HG02678 (cell line): Measurements from ENCODE around the gene PLA2G3.
"Not testable (repeated sequence)": the region's sequence is repeated elsewhere in the genome, so short reads cannot be mapped to it uniquely, and the experiment has no call there.

Experiments
- ATAC-seq: cut with Tn5 transposase; IDR thresholded peaks from one replicate; pipeline ENCODE4 v1.9.1; 2021; ENCODE audit warnings: mild to moderate bottlenecking, moderate library complexity; ENCODE audit not compliant: unreplicated experiment

The PLA2G3 gene

DNA sequence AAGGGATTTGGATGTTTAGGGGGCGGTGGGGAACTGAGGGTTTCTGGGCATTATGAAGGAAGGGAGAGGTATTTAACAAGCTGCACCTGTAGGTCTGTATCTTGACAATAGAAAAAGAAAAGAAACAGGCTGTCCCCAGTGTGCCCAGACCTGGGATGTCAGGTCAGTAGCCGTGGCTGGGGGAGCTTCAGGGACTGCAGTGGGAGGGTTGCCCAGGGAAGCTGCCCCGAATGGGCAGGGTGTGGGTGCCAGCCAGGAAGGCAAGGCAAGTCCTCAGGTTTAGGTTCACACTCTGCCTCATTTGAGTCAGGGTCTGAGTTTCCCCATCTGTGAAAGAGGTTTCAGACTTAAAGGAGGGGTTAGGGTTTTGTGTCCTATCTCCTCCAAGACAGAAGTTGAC, 16.0 kb downstream of the PLA2G3 start:
- no peak for ATAC-seq

GRCh38 chr22:31123292-31123602, 17.1 kb downstream of the PLA2G3 start:
- ATAC-seq: no peak

GRCh38 chr22:31122532-31123291, 17.6 kb downstream of the PLA2G3 start, which contains the start of gene INPP5J:
Gene INPP5J (plus strand): TSS chr22:31122966. CDS start chr22:31123015, 49 bp downstream.
- ATAC-seq: no peak

DNA sequence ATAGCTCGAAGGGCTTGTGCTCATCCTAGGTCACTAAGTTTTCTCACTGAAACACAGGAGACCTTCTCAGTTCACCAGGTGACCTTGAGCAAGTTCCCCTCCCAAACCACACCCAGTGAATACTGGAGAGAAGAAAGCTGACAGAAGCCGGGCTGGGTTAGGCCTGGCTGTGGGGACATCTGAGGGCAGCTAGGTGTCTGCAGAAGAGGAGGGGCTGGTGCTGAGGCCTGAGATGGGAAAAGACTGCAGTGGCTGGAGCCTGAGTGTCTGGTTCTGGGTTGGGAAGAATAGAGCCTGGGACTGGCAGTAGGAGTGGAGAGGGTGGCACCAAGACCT, 18.1 kb downstream of the PLA2G3 start:
- ATAC-seq: no peak

DNA sequence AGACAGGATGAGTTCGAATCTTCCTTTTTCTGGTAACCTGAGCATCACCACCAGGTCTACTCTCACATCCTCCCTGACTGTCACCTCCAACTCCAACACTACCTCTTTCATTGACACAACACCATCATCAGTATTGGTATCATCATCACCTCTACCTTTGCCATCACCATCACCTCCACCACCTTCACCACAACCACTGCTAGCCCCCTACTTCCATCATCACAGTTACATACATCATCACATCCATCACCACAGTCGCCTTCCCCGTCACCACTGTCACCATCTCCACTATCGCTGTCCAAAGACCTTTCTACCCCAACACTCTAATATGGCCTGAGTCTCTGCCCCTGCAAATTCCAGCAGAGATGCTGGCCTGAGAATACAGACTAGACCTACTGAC, 18.9 kb downstream of the PLA2G3 start:
- no peak for ATAC-seq

DNA sequence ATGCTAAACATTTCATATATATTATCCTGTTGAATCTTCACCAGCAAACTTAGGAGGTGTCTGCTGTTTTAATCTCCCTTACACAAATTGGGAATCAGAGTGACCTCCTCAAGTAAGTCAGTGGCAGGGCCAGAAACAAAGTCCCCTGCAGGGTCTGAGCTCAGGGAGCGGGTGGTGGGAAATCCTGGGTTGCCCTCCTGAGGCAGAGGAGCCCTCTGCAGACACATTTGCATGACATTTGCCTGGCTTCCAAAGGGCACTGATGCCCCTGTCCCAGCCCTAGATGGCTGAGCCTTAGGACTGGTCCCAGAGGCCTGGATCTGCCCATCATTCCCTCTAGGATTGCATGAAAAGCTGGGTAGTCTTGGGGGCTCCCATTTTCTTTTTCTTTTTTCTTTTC, 19.7 kb downstream of the PLA2G3 start:
- no peak for ATAC-seq

DNA sequence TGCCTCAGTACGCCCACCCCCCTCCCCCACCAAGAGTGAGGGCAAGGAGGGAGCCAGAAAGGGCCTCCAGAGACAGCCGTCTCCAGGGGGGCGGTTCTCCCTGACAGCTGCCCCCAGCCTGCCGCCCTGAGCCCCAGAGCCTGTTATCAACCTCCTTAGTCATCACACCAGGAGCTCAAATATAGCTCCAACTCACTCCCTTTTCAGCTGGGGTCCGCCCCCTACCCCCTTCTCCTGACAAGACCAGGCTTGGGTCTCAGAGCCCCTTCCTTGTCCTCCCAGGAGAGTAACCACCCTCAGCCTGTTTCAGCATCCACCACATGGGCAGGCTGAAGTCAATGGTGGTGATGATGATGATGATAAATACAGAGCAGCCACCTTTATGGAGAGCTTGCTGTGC, 20.1 kb downstream of the PLA2G3 start:
- no peak for ATAC-seq

DNA sequence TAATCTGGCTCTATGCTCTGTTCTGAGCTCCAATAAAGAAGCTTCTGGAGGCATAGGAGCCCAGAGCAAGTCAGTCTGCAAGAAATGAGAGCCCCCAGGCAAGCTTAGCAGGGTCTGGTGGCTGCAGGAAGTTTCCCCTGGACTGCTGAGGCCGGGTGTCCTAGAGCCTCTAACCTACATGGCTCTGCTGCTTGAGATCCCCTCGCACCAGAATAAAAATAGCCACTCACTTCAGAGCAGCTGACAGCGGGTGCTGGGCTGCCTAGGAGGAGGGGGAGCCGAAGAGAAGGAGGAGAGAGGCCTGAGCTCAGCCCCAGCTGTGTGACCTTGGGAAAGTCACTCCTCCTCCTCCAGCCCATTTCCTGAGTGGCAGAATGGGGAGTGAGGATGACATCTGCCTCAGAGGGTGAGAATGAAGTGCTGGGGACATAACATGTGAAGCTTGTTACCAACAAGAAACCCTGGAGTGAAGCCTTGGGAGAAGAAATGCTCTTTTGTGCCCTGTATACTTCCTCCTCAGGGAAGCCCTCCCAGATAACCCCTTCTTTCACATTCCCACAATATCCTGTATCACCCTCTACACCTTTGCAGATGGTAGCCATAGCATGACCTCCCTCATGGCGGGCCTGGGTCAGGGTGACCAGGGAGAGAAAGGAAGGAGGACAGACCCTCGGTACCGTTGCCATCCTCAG, 21.1 kb downstream of the PLA2G3 start:
- ATAC-seq: no peak

- ATAC-seq: no peak
Observed at GRCh38 chr22:31118046-31118820, 22.1 kb downstream of the PLA2G3 start.

DNA sequence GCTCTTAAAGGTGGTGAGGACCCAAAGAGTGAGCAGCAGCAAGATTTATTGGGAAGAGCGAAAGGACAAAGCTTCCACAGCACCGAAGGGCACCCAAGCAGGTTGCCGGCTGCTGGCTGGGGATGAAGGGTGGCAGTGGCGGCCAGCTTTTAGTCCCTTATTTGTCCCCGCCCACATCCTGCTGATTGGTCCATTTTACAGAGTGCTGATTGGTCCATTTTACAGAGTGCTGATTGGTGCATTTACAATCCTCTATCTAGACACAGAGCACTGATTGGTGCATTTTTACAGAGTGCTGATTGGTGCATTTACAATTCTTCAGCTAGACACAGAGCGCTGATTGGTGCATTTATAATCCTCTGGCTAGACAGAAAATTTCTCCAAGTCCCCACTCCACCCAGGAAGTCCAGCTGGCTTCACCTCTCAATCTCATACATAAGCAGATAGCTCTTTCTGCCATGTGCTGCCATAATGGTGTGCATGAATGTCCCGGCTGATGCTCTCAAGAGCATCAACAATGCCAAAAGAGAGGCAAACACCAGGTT, 27.7 kb downstream of the PLA2G3 start:
- not testable (repeated sequence) for ATAC-seq

GRCh38 chr22:31107894-31108218, 32.5 kb downstream of the PLA2G3 start:
- peak; percentile 23 for ATAC-seq

- peak; percentile 84 for ATAC-seq
Observed at GRCh38 chr22:31107178-31107893, 33.0 kb downstream of the PLA2G3 start, which contains the start of gene SELENOM. Gene SELENOM (minus strand): TSS chr22:31107568. CDS start chr22:31107505, 63 bp downstream.

DNA sequence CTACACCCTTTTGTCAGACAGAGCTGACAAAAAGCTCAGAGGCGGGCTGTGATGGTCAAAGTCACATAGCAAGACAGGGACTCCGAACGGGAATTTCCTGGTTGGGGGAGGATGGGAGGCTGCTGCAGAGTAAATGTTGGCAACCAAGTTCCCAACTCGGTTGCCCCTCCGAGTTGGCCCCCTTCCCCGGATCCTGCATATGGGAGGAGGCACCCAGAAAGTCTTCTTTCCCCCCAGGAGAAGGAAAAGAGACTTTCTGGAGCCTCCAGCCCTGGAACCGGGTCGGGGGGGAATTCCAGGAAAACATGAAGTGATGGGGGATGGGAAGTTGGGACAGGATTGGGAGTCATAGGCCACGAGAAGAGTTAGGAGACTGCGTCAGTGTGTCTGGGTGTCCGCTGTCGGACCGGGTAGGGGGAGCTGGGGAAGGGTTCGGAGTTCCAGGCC, 33.6 kb downstream of the PLA2G3 start:
- no peak for ATAC-seq

DNA sequence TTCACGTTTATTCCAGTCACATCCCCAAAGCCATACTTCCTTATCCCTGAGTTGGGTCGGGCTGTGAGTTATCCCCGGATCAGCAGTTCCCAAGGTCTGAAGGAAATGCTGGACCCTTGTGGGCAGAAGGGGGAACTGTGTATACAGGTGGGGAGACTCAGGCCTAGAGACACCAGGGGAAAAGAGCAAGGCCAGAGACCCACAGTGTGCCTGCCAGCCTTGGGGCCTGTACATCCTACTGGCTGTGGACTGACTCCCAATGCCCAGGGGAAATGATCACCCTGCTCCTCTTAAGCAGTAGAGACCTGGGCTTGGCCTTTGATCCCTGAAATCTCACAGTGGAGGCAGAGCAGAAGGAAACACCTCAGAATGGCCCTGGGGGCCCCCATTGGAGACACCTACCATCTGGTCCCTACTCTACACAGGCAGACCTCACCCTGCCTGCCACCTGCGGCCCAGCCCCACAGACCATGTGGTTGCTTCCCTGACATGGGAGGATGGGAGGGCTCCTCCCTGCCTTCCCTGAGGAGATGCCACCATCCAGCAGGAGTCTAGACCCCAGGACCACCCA, 34.2 kb downstream of the PLA2G3 start:
- ATAC-seq: no peak

DNA sequence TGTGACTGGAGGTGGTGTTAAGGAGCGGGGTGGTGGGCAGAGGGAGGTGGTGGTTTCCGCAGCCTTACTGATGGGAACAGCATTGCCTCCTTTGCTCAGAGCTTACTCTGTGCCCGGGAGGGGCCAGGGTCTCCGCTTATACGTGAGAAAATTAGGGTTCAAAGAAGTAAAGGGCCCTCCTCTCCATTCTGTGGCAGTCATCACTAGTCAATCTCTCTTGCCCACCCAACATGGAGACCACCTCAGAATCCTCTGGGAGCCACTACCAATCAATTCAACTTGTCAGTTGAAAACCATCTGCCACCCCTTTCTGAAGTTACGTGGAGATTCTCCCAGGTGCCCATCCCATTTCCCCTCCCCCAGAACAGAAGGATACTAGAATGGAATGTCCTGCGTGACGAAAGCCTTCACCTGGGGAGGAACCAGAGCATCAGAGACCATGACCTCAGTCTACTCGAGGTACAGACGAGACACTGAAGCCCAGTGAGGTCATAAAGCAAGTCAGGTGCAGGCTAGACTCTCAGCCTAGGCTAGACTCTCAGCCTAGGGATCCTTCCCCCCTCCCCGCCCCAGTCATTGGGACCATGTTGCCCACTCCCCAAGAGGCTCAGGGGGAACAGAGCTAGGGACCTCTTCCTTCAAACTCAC, 34.9 kb downstream of the PLA2G3 start:
- ATAC-seq: no peak

- no peak for ATAC-seq
Observed at GRCh38 chr22:31104869-31105268, 35.4 kb downstream of the PLA2G3 start.

DNA sequence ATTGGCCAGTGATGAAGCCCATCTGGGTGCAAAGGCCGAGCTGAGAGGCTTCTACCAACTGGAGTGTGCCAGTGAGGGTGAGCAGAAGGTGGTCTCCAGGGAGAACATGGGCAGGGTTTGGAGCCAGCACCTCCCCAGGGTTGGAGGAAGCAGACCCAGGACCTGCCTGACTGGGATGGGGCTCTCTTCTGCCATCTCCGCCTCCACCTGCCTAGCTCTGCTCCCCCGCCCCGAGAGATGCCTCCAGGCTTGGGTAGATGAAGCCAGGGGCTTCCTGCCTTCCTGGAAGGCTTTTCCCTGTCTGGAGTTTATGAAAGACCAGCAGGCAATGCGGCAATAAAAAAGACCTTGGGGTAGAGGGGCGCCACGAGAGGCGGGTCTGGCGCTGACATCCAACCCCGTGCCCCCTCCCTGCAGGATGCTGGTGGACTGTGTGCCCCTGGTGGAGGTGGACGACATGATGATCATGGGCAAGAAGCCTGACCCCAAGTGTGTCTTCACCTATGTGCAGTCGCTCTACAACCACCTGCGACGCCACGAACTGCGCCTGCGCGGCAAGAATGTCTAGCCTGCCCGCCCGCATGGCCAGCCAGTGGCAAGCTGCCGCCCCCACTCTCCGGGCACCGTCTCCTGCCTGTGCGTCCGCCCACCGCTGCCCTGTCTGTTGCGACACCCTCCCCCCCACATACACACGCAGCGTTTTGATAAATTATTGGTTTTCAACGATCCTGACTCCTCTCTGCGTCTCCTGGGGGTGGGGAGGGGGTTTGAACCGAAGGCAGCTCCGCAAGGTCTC, 36.2 kb downstream of the PLA2G3 start:
- no peak for ATAC-seq

DNA sequence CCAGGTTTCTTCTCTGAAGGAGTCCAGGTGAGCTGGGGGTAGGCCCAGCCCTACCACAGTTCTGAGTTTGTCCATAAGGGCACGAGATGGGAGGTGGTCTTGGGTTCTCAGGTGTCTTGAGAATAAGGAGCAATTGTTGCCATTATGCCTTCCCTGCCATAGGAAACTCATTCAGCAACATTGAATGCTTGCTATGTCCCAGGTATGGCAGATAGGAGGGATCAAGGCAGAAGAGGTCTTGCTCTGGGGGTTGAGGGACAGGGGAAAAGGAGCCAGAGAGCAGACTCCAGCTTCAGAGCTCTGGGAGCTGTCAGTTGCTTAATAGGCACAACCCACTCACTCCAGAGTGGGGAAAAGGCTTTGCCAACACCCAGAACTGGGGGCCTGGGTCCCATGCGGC, 37.2 kb downstream of the PLA2G3 start:
- ATAC-seq: no peak

DNA sequence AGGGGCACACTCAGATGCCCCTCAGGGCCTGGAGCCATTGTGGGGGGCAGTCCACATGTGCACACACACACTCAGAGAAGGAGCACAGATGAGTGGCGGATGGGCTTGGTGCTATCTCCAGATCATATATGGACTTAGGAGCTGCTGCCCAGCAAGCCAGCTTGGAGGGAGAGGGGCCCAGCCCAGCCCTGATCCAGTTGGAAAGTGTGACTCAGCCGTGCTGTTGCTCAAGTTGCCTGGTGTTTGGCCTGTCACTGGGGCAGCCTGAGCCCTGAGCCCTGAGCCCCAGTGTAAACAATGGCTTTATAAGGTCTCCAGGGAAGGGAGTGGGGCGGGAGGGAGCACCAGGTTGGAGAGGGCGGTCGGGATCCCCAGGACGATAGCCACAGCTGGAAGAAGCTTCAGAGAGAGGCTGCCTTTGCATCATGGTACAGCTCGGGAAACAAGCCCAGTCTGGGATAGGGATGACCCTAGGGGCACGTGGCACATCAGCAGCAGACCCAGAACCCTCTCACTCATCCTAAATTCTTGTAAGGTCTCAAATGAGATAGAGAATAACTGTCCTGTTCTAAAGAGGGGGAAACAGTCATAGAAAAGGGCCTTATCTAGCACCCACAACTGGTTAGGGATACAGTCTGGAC, 37.7 kb downstream of the PLA2G3 start:
- ATAC-seq: no peak
